Retina (tissue), 1 donor: ENCODE measurements around the gene MAML3.

Experiments used
- DNase-seq: peaks from one replicate; pipeline ENCODE4 v3.0.0-alpha.2; 2016

Gene MAML3

DNA sequence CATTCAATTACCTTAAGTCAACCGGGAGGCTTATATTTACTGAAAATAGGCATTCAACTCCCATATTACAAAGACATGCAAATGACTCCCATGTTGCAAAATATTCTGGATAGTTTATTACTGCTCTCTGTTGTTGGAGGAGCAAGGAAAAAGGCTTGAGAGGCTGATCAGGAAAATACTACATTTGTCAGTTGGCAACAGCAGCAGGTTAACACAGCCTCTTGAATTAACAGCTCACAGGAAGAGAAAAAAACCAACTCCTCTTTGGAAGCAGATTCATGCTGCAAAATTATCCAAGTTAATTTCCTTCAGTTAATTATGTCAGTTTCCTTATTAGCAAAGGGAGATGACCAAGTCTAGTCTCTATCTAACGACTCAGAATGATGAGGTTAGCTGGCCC, 238.9 kb downstream of the MAML3 start:
- no peak for DNase-seq

DNA sequence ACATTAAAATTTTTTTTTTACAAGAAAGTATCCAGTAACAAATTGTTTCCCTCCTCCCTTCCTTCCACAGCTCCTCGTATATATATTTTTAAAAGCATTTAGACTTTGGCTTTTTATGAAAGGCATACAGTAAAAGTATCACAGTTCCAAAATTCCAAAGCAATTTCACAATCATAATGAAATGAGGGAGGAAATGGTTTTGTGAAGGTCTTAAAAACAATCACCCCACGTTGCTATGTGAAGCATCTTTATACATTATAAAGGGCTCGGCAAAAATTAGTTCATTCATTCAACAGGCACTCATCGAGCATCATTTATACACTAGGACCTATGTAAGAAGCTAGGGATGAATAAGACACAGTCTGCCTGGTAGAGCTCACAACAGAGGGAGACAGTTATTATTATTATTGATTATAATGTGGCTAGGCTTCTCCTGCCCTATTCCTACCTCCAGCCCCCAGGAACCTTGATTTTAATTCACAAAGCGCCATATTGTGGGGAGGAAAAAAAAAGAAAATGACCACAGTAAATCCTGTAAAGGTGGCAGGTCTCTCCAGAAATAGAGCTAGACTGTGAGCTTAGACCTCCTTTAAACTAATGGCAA, 239.9 kb downstream of the MAML3 start:
- DNase-seq = no peak

DNA sequence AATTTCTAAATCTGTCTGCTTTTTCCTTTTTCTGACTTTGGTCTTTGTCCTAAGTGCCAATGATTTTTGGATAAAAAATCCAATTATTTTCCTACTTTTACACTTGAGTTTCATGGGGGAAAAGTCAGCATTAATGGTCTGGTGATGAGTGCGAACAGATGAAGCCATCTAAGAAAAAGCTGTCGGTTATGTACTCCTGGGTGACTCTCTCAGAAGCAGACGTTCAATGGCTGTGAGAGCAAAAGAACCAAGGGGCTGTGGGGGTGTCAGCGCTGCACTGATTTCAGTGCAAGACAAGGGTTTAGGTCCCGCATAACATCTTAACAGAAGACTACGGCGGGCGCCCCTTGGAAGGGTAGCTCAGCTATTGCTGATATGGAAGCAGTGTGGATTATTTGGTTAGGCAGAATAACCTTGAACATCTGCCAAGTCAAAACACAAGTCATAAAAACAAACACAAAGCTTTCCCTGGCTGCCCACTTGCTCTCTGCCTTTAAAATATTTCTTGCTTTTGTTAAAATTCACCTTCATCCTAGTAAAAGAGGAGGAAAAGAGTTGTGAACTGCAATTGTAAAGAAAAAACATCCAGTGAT, 240.5 kb downstream of the MAML3 start:
- no peak for DNase-seq

DNA sequence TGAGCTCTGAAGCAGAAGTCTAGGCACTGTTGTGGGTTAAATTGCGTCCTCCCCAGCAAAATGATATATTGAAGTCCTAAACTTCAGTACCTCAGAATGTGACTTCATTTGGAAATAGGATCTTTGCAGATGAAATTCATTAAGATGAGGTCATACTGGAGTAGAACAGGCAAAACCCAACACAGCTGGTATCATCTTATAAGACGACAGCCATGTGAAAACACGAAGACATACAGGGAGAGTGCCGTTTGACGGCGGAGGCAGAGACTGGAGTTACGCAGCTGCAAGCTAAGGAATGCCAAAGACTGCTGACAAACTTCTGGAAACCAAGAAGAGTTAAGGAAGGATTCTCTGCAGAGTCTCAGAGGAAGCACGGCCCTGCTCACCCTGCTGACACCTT, 241.5 kb downstream of the MAML3 start:
- no peak for DNase-seq

DNA sequence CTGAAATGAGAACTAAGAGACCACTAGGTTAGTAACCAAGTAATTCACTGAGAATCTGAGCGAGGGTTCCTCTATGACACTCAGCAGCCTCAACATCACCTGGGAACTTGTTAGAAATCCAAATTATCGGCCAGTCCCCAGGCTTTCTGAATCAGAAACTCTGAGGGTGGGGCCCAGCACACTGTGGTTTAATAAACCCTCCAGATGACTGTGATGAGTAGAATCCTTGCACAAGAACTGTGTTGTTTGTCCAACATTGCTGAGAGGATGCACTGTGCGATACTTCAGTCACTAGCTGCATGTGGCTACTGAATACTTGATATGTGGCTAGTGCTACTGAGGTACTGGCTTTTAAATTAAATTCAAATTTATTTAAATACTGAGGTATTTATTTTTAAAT, 243.9 kb downstream of the MAML3 start:
- DNase-seq = no peak

DNA sequence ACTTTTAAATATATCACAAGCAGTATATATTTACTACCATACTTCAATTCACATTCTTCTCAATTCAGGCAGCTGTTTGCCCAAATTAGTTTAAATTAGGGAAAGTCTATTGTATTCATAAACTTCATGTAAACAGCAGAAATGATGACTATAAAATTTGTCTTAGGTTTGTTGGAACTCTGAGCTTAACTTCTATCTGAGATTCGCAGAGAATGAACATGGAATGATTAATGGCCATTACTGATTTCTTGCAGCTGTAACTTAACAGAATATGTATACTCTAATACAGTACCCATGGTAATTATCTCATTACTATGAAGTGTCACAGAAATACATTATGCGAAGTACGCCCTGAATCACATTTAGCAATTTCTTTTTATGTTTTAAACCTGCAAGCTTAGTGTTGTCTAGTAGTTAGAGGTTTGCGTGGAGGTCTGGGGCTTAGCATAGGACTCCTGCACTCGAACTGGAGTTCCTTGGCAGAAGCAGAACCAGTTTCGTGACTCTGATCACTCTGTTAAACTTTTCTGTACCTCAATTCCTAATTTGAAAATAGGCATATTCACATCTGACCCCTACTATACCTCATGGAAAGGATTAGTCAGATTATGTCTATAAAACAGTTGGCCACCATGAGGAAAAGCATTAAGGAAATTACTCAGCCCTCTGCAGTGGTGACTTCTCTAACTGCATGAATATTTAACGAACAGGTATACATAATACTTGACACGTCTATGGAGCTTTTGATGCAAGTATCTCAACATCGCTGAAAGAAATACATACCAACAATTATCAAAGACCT, 245.1 kb downstream of the MAML3 start:
- no peak for DNase-seq

DNA sequence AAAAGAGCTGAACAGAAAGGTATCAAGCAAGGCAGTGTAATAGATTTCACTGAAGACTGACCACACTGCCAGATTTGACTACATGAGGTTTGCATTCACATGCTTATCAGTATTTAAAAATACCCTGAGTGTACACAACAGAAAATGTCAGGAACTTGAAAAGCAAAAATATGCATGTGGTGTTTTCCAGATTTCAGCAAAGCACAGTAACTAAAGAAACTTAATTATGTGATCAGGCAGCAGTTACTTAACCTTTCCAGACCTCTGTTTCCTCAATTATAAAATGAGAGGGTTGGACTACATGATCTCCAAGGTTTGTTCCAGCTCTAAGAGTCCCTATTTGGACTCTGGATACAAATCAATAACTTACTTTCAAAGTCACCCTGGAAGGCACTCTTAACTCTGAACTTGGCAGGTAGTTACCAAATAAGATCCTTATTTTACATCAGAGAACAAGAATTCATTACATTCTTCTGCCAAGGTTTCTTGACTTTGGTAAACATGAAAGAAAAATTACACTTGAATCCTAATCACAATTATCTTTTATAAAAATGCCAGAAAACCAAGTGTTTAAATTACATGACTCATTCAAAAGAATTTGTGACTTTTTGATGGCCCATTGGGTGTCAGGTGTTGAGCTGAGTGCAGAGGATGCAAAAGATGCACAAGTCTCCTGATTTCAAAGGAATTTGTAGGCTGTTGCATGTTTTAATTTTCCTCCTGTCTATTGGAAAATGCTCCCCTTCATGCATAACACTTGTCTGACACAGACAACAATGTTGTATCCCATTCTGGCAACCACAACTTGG, 246.8 kb downstream of the MAML3 start:
- DNase-seq = no peak

DNA sequence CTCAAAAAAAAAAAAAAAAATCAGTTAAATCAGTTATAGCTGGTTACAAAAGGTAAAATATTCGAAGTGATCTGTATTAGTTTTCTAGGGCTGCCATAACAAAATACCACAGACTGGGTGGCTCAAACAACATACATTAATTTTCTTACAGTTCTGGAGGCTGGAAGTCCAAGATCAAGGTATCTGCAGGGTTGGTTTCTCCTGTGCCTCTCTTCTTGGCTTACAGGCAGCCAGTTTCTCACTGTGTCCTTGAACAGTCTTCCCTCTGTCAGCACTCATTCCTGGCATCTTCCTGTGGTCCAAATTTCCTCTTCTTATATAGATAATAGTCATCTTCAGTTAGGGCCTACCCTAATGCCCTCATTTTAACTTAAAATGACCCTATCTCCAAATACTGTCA, 248.5 kb downstream of the MAML3 start:
- no peak for DNase-seq

DNA sequence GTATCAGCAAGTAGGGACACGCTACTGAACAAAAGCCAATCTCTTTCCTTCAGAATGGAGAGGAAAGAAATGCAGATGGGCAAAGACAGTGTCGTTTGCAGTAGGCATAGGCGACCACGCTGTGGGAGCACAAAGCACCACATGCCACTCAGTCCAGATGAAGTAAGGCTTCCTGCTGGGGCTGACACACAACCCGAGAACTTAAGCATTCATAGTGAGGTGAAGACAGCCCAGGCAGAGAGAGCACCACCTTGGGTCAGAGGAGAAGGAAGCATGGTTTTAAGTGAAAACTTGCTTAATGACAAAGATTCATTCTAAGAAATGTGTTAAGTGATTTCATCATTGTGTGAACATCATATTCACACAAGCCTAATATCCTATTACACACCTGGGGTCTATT, 249.6 kb downstream of the MAML3 start:
- no peak for DNase-seq

DNA sequence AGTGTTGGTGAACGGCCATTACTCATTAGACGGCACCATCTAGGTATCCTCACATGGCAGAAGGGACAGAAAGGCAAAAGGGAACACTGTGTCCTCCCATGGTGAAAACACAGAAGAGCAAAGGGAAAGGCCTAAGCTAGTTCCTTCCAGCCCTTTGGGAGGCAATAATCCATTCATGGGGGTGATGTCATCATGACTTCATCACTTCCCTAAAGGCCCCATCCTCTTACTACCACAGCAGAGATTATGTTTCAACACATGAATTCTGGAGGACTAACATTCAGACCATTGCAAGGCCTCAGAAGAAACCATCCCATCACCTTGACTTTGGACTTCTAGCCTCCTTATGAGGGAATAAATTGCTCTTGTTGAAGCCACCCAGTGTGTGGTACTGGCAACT, 250.1 kb downstream of the MAML3 start:
- no peak for DNase-seq

DNA sequence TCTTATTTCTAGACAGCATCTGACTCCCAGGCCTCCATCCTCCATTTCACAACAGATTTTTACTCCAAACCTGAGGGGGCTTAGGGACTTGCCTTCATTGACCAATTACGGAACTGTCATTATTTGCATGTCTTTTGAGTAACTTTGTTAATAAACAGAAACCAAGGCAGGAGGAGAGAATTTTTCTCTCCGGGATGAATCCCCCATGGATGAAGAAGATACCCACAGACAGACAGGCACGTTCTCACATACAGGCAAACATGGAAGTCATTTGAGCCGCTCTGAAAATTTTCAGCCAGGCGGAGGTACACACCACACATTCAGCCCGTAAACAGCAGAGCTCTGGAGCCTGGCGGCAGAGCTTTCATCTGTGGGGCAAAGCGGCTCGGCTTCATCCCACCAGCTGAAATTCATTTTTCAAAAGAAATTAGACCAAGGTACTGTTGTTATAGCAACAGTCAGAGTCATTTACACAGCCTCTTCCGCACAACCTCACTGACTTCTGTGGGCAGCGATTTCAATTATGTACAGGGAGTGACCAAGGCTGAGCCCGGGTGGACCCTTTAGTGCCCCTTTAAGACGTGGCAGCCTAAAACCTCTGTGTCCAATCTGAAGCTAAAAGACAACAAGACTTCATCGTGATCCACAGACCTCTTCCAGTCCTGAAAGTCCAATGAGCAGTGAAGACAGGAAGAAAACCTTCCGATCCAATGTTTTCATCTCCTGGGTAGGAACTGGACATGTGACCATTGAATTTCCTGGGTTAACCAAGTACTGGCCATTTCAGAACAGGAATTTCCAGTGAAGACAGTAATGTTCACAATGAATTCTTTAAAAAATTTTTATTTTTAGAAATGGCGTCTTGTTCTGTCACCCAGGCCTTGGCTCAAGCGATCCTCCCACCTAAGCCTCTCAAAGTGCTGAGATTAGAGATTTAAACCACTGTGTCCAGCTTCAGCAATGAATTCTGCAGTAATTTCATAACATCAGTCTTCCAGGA, 251.4 kb downstream of the MAML3 start:
- DNase-seq = peak; percentile 73

DNA sequence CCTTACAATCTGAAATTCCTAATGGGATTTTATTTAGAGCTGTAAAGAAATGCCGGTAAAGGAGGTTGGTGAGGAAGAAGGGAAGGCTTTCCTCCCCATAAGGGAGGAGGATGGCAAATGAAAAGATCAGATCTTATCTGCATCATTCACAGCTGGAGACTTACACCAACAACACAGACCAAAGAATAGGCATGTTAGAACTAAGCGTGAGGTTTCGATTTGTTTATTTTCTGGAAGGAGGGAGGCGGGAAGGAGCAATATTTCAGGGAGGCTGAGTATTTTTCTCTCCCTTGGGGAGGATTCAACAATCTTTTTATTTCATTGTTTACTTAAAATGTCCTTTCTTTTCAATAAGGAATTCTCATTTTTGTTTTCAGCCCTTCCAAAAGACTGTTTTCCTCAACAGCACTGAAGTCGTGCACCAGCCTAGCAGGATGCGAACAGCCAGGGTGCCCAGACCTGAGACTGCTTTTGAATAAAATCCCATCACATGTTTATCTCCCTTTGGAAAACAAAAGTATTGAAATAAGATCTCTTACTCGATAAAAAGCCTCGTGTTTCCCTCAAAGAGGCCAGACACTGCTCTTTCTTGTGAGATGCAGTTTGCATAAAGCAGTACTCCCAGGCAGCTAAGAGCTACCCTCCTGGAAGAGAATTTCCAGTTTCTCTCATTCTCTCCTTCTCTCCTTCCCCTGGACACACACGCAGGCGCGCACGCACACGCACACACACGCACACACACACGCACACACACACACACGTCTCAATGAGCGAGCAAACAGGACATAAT, 252.3 kb downstream of the MAML3 start:
- DNase-seq = peak; percentile 68

DNA sequence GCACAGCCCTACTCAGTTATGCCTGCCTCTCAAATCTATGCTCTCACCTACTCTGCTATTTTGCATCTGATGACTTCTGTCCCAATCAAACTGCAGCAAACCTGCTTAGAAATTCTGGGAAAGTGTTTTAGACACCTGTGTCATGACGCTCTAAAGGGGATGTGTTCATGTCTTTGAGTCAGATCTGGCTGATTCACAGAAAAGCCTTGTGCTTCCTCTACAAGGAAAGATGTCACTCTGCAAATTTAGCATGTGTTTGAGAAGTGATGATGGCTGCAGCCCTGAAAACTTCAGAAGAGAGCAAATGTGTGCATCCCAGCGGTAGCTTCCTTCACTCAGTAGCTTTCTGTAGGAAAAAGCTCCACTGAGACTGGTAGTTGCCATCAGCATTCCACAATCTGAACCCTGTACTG, 253.0 kb downstream of the MAML3 start:
- DNase-seq = no peak

DNA sequence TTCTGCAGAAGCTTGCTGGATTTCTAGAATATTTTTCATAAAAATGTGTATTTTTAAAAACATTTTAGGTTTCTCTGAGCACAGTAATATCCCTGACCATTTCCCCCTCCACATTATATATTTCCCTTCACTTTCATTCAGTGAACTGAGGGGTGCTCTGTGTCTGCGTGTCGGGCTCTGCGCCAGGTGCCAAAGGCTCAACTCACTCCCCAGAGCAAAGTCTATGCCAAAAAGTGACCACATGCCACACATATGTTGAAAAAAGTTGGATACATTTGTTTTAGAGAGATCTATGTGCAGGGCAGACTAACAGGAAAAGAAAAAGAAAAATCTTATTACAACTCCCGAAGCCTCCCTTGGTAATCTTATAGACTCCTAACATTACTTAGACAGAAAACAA, 254.6 kb downstream of the MAML3 start:
- DNase-seq = no peak

DNA sequence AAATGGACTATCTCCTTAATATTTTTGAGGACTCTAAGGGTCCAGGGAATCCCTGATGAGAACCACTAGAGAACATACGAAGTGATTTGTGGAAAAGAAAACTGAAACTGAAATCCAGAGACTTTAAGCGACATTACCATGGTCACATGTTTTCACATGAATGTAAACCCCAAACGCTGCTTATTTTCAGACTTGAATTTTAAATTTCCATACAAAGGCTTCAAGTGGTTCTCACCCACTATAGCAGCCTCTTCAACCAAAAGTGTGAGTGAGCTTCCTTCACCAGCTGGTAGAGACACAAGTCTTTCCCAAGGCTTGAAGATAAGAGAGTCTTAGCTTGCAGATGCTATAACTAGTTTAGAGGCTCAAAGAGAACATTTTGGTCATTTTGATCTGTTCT, 255.7 kb downstream of the MAML3 start:
- DNase-seq = no peak

DNA sequence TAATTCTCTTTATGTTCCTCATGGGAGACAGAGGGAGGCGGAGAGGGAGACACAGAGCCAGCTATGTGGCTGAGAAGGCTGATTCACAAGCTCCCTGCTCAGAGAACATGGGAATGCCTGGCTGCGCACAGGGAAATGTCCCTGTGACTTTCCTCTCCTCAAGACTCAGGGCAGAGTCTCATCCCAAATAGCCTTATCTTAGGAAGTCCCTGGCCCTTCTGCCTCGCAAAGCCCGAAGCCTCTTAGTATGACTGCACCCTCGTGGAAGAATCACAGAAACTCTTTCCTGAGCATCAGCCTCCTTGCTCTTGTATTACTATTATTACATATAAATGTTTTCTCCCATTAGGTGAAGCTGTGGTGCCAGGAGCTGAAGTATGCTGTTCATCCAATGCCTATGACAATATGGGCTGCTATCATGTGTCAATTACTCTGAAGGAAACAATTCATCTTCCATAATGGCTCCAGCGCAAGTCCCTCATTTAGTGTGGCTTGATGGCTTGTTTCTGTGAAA, 257.8 kb downstream of the MAML3 start:
- DNase-seq = no peak

DNA sequence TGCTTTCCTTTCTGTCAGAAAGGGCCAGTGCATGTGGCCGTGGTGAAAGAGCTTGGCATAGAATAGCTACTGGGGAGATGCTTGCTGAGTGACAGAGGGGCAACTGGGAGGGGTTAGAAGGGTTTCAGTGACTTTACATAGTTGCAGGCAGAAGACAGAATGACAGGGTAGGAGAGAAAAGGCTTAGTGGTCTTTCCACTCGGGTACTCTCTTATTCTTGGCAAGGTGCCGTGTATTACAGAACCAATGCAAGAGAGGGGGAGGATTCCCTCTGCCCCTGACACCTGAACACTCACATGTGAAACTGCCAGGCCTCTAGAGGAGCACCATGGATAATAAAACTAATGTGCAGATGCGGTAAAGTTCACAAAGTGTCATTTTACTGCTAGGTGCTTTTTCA, 260.2 kb downstream of the MAML3 start:
- no peak for DNase-seq

DNA sequence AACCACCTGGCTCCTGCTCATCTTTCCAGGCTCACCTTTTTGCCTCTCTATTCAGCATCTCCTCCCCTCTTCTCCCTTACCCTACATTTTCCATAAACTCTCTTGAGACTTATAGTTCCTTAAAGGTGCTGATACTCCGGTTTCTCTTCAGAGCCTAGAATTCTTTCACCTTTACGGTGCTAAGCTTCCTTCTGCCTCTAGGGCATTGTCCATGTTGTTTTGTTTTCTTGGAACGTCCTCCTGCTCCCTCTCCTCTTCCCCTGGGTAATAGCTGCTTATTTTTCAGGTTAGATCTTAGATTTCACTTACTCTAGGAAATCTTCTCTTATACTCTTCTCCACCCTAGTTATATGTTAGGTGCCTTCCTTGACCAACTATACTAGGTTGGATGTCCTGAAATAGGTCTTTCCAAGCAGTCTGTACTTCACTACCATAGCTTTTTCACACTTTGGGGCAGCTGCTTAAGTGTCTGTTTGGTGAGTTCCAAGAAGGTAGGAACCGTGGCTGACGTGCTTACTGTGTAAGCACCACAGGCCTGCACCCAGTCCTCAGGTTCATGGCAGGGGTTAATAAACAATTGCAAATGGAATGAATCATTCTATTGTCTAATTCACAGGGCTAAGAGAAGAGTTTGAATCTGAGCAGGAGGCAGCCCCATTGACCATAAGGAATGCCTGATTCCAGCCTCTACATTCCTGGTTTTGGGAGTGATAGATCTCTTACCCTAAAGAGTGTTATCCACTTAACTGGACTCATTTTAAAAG, 260.8 kb downstream of the MAML3 start:
- DNase-seq = no peak

DNA sequence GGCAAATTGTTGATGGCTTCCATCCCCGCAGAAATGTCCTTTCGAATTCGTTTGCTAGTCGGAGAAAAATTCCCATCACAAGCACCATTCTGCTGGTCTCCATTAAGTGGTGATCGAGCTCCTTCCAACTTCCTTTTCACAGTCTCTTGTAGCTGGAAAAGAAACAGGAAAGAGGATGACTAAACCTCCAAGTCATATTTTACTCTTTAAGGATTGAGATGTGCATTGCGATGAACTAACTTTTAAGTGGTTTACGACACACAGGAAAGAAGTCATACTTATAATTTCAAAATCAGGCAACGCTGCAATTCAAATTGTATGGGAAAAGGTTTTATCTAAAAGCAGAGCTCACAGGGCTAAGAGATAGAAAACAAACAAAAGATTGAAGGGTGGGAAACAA, 263.2 kb downstream of the MAML3 start:
- DNase-seq = no peak

DNA sequence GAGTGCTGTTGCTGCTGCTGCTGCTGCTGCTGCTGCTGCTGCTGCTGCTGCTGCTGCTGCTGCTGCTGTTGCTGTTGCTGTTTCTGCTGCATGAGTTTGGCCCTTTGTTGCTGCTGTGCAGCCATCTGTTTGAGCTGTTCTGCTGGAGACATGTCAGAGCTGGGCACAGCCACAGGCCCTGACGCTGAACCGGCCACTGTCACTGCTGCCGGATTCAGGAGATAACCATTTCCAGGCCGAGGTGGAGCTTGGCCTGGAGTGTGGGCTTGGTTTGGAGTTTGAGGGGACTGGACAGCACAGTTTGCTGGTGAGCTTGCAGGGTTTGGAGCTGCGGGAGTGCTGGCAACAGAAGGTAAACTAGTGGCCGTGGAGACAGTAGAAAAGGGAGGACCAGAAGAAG, 264.1 kb downstream of the MAML3 start:
- no peak for DNase-seq
